Stimulated activated CD8-positive, alpha-beta memory T cell treated with anti-CD3 and anti-CD28 coated beads, Interleukin-7, amount 100 ng/mL, for 1 hour (primary cell): Measurements from ENCODE around the gene STX3.
"Not testable (repeated sequence)": the region's sequence is repeated elsewhere in the genome, so short reads cannot be mapped to it uniquely, and the experiment has no call there.

Experiments
- DNase-seq, 2 donors: peaks; one replicate each; pipeline ENCODE4 v3.0.0-alpha.2; 2020; ENCODE audit warnings: low read depth in 2 of 2

Gene STX3

GRCh38 chr11:59841514-59841913, 86.3 kb downstream of the STX3 start:
- no peak for DNase-seq

GRCh38 chr11:59842316-59842715, 87.1 kb downstream of the STX3 start:
- DNase-seq: no peak

GRCh38 chr11:59845399-59845798, 90.2 kb downstream of the STX3 start, which contains the start of gene CBLIF:
Gene CBLIF (minus strand): TSS chr11:59845499. CDS start chr11:59845453, 46 bp downstream.
- no peak for DNase-seq

DNA sequence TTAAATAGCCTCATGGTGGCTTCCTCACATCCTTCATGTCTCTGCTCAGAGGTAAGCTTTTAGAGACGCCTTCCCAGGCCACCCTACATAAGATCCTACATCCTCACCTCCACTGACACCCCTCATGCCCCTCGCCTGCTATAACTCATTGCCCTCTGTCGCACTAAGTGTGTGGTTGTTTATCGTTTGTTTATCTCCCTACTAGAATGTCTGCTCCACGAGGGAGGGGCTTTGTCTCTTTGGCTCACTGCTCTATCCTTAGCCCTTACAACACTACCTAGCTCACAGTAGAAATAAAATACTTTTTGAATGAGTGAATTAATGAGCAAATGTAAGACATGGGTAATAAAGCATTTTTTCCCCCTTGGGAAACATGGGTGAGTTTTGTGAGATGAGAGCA, 91.4 kb downstream of the STX3 start:
- no peak for DNase-seq

DNA sequence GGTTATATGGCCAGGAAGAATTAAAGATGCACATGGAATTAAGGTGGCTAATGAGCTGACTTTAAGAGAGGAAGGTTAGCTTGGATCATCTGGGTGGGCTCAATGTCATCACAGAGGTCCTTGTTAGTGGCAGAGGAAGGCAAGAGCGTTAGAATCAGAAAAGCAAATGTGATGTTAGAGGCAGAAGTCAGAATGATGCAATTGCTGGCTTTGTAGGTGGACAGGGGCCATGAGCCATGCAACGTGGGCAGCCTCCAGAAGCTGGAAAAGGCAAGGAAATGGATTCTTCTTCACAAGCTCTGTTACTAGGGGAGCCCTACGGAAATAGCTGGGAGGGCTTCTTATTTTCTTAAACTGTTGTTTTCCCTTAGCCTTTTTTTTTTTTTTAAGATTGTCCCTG, 92.5 kb downstream of the STX3 start:
- DNase-seq: no peak

DNA sequence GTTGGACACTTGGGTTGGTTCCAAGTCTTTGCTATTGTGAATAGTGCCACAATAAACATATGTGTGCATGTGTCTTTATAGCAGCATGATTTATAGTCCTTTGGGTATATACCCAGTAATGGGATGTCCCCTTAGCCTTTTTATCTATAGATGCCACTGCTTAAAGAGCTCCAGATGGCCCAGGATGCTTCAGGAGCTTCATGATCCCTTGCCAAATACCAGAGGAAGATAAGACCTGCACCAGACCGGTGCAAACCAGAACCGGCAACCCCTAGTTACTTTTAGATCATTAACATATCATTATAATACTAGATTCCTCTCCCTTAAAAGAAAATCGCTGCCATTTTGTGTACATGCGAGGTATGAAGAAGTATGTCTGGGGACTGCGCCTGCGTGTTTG, 93.3 kb downstream of the STX3 start:
- DNase-seq: not testable (repeated sequence)

DNA sequence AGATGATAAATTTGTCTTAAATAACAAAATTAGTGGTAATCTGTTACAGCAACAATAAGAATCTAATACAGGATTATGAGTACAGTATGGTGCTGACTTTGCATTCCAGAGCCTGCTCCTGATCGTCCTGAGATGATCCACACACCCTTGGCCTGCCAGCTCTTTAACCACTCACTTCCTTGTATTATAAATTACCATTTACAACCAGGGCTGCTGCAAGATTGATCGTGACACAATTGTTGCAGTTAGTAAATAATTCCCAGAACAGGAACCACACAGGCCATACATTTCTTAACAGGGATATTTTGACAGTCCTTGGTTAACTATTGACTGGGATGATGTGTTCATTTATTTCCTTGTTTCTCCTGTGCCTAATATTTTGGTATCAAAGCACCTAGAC, 94.0 kb downstream of the STX3 start:
- DNase-seq: no peak

GRCh38 chr11:59849551-59849950, 94.4 kb downstream of the STX3 start:
- not testable (repeated sequence) for DNase-seq

DNA sequence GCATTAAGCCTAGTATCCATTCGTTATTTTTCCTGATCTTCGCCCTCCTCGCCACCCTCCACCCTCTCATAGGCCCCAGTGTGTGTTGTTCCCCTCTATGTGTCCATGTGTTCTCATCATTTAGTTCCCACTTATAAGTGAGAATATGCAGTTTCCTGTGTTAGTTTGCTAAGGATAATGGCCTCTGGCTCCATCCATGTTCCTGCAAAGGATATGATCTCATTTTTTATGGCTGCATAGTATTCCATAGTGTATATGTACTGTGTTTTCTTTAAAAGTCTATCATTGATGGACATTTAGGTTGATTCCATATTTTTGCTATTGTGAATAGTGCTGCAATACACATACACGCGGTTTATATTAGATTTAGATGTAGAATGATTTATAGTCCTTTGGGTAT, 96.2 kb downstream of the STX3 start:
- not testable (repeated sequence) for DNase-seq

DNA sequence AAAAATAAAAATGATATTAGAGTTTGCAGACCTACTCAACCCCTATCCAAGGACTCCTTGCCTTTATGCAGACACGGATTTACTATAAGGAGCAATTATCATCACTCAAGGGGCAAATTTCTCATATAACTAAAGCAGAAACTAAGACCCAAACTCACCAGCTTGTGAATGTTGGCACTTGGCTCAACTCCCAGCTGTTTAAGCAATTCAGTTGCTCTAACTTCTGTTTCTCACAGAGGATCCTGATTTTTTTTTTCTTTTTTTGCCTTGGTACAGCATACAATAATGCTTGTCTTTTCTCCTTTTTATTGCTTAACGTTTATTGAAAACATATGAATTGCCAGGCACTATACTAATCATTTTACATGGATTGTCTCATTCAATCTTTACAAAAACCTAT, 99.7 kb downstream of the STX3 start:
- no peak for DNase-seq
